HUDEP-2 (cell line): ENCODE results near the gene SLC6A17.
A peak's percentile ranks its signal among the peaks of the same experiment; 100 is the strongest.

ENCODE experiments used
- DNase-seq, 76 experiments: peaks; one replicate each; lab custom pipeline; 2025; ENCODE audit not compliant: unreplicated experiment in 76 of 76; lab: John Stamatoyannopoulos, UW

SLC6A17 gene

GRCh38 chr1:110135246-110135645 lies 15.0 kb upstream of the SLC6A17 start:
- no peak for DNase-seq

GRCh38 chr1:110135666-110136065 lies 14.6 kb upstream of the SLC6A17 start:
- no peak for DNase-seq

- DNase-seq = peak in 1 of 76 experiments; percentile 5
Observed at GRCh38 chr1:110136911-110137310, 13.4 kb upstream of the SLC6A17 start.

GRCh38 chr1:110138956-110139355 lies 11.3 kb upstream of the SLC6A17 start:
- DNase-seq = no peak

GRCh38 chr1:110144366-110144765 lies 5.9 kb upstream of the SLC6A17 start:
- no peak for DNase-seq

- peak in 5 of 76 experiments; percentile 3 to 25 (median 7) for DNase-seq
Observed at GRCh38 chr1:110148961-110149360, 1.3 kb upstream of the SLC6A17 start.

GRCh38 chr1:110151175-110151669 lies 928 bp downstream of the SLC6A17 start:
- no peak for DNase-seq

- no peak for DNase-seq
Observed at GRCh38 chr1:110152133-110152785, 2.0 kb downstream of the SLC6A17 start.

GRCh38 chr1:110153407-110153950 lies 3.2 kb downstream of the SLC6A17 start:
- DNase-seq = no peak

- peak in 50 of 76 experiments; percentile 2 to 51 (median 26) for DNase-seq
Observed at GRCh38 chr1:110155878-110156522, 5.7 kb downstream of the SLC6A17 start.

- no peak for DNase-seq
Observed at GRCh38 chr1:110158261-110158660, 8.0 kb downstream of the SLC6A17 start.

GRCh38 chr1:110159168-110159567 lies 8.9 kb downstream of the SLC6A17 start:
- DNase-seq = no peak

- DNase-seq = no peak
Observed at GRCh38 chr1:110160538-110161100, 10.3 kb downstream of the SLC6A17 start.

- DNase-seq = no peak
Observed at GRCh38 chr1:110161165-110161564, 10.9 kb downstream of the SLC6A17 start.

GRCh38 chr1:110161849-110162248 lies 11.6 kb downstream of the SLC6A17 start:
- no peak for DNase-seq

GRCh38 chr1:110163591-110163990 lies 13.3 kb downstream of the SLC6A17 start:
- no peak for DNase-seq

- DNase-seq = no peak
Observed at GRCh38 chr1:110164725-110165350, 14.5 kb downstream of the SLC6A17 start.

- DNase-seq = no peak
Observed at GRCh38 chr1:110165761-110166231, 15.5 kb downstream of the SLC6A17 start.

- no peak for DNase-seq
Observed at GRCh38 chr1:110166861-110167260, 16.6 kb downstream of the SLC6A17 start.

- DNase-seq = no peak
Observed at GRCh38 chr1:110170766-110171733, 20.8 kb downstream of the SLC6A17 start.
